HG03097 (cell line): Measurements from ENCODE around the gene PCDH8.
A peak's percentile ranks its signal among the peaks of the same experiment; 100 is the strongest.

Experiments
- ATAC-seq: cut with Tn5 transposase; IDR thresholded peaks from one replicate; pipeline ENCODE4 v1.9.1; 2021; ENCODE audit not compliant: unreplicated experiment, low FRiP score

PCDH8 gene

DNA sequence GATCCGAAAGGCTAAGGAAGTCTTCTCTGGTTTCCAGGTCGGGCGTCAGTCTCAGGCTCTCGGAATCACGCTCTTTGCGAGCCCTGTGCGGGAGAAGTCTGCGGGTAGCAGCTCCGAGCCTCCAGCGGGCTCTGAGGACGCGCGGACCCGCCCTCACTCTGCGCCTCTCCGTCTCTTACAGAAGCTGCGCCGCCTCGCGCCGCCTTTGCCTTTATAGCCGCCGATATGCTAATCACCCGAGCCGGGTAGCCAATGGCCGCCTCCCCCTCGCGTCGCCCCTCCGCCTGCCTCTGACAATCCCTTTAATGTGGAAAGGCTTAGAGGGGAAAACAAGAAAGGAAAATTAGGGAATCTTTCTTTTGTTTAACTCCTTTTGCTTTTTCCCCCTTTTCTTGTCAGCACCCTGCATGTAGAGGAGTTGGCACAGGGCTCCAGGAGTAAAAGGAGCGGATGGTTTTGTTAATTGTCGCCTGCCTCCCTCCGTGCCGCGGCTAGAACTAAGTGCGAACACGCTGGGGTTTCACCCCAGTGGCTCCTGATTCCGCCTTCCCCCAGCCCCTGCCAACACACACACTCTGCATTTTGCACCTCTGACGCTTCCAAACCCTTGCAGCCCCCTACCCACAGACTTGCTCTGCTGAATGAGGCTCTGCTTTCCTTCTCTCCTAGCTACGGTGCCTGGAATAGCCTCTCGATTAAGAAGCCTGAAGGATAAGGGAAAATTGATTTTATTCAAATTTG, at the start of gene PCDH8:
Gene PCDH8, minus strand, starts transcription at position 186 of the 741 bp plus-strand sequence. CDS start 204 bp downstream, outside the sequence.
- no peak for ATAC-seq

- ATAC-seq = no peak
Observed at GRCh38 chr13:52896827-52897659, 48.6 kb upstream of the PCDH8 start.

DNA sequence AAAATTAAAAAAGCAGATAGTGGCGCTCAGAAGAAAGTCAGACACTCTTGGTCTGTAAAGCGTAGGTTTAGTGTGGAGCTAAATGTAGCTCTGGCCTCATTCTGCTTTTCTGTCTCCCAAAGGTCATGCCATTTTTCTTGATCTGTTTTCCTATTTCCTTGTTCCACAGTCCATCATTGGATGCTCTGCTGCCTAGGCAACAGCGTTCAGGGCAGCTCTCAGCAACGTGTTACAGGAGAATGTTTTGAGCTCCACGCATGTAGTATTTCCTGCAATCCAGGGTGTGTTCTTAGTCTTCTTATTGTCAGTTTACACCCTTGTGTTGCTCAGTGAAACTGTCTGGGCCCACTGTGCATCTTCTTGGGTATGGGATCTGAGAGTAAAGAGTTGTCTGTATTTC, 46.0 kb upstream of the PCDH8 start:
- no peak for ATAC-seq

DNA sequence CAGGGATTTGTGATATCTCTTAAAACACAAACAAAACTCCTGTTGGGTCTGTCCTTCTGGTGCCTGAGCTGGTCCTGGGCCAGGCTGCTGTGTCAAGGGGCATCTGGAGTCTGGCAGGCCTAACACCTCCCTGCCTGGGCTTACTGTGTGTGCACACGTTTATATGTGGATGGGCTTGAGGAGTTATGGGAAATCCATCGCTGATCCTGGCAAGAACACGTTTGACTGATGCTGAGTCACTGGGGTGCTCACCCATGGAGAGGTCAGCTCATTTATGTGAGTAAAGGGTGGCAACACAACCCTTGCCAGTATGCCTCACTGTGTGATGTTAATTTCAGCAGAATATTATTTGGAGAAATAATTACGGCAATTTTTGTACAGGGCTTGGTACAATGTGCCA, 44.5 kb upstream of the PCDH8 start:
- ATAC-seq = no peak

DNA sequence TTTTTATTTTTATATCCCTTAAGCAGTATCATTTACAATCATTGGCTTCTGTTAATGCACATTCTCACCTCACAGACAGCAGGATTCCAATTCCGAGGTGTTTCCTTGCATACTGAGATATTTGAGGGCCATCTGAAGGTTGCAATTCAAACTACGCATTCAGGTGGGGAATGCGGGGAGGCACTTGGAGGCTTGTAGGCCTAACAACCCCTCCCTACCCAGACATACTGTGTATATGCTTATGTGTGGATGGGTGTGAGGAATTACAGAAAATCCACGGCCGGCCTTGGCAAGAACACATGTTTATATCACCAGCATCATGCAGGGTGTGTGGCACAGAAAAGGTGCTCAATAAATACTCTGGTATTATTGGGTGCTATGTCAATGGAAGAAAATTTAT, 43.3 kb upstream of the PCDH8 start:
- ATAC-seq = no peak

DNA sequence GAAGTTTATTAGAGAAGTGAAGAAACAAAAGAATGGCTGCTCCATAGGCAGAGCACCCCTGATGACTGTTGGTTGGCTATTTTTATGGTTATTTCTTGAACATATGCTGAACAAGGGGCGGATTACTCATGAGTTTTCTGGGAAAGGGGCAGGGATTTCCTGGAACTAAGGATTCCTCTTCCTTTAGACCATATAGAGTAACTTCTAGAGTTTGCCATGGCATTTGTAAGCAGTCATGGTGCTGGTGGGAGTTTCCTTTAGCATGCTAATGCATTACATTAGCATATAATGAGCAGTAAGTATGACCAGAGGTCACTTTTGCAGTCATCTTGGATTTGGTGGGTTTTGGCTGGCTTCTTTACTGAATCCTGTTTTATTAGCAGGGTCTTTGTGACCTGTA, 38.7 kb upstream of the PCDH8 start:
- no peak for ATAC-seq

- no peak for ATAC-seq
Observed at GRCh38 chr13:52885141-52885540, 36.7 kb upstream of the PCDH8 start.

DNA sequence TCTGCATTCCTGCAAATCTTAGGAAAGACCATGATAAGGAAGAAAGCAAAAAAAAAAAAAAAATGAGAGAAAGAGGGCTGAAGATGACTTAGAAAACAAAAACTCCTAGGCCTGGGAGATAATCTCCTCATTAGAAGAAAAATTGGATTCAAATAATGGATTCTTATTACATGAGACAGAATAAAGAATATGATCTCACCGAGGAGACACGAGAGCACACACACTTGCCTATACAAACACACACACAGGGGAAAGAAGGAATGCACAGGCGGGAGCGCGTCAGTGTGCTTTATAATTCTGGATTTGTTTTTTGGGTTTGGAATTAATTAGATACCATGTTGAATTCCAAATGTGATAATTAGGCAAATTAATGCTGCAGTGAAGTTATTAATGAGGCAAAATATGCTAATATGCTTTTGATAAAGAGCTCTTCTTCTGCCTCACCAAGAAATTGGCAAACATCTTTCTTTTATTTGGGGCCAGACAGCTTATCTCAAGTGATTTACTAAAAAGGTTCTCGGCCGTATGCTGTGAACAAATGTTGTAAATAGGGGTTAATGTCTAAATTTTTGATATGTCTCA, 36.1 kb upstream of the PCDH8 start:
- no peak for ATAC-seq

DNA sequence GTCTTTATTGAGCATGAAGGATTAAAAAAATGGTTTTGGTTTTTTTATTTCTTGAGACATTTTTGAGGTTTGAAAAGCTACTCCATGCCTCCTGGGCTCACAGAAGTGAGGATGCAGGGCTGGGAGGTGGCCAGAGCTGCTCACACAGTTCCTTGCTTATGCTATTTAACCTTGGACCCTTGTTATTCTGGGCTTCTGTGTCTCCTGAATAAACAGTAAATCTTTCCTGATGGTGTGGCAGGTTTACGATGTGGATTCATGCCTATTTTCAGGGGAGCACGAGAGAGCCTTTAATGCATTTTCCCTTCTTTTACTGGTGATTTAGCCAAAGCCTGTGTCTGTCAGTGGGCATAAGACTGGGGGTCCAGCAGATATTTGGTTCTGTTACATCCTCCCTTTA, 34.3 kb upstream of the PCDH8 start:
- no peak for ATAC-seq

- ATAC-seq = no peak
Observed at GRCh38 chr13:52879950-52880741, 31.7 kb upstream of the PCDH8 start.

- ATAC-seq = no peak
Observed at GRCh38 chr13:52878831-52879230, 30.4 kb upstream of the PCDH8 start.

DNA sequence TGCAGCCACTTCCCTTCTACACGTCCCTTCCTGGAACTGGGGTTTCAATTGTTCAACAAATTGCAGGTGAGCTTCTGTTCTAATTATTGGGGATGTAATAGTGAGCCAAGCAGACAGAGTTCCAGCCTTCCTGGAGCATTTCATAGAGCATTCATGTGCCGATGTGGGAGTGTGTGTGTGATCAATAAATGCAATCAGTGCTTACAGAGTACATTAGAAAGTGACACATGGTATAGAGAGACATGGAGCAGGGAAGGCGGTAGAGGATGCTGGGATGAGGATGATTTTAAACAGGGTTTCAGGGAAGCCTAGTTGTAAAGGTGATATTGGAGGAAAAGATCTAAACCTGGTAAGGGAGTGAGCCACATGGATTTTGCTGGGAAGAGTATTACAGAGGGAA, 21.7 kb upstream of the PCDH8 start:
- ATAC-seq = no peak

- no peak for ATAC-seq
Observed at GRCh38 chr13:52869621-52870020, 21.2 kb upstream of the PCDH8 start.

GRCh38 chr13:52869050-52869449, 20.6 kb upstream of the PCDH8 start:
- no peak for ATAC-seq

GRCh38 chr13:52868190-52868589, 19.8 kb upstream of the PCDH8 start:
- no peak for ATAC-seq

DNA sequence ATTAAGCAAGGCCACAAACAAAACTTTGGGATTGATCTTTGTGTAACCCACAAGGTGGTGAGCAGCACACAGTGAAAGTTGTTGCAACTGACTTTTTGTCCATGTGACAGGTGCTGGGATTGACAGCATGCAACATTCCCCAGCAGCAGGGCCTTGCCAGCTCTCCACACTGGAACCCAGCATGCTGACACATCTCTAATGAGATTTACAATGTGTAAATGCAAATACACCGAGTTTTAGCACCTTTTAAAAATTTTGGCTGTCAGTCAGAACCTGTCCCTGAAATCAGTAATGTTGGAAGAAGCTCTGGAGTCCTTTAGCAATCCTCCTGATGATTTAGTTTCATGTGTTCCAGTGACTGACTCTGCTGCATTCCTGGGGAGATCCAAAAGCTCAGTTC, 16.5 kb upstream of the PCDH8 start:
- no peak for ATAC-seq

- ATAC-seq = no peak
Observed at GRCh38 chr13:52862358-52863206, 14.1 kb upstream of the PCDH8 start.

GRCh38 chr13:52852444-52852843, 4.0 kb upstream of the PCDH8 start:
- no peak for ATAC-seq

- peak; percentile 76 for ATAC-seq
Observed at GRCh38 chr13:52851137-52851962, 2.9 kb upstream of the PCDH8 start.
